ENCODE data around the gene PRR36. TPM values are rescaled to one million over a fixed set of nuclear protein-coding genes. Genes with fewer than 3 reads are reported as not detected.

The PRR36 gene
- total and polyA plus RNA-seq, 12 donors, result 0.01 to 0.07 (median 0.05) TPM; not detected in 9

GRCh38 chr19:7912697-7913564 lies 38.7 kb upstream of the PRR36 start:
- ATAC-seq, result no peak
- Histone ChIP-seq H3K36me3 (peaks cover 4 to 50% (median 33%) of the 10 kb centered on the region in 9 donors), H3K4me3 (no peak overlapping the region), H3K4me1 (peaks cover 4 to 35% (median 24%) of the 10 kb centered on the region in 9 donors), H3K27me3 (peaks cover 11 to 46% (median 35%) of the 10 kb centered on the region in 7 donors), H3K9me3 (no peaks in the 10 kb centered on the region), H3K27ac (no peak overlapping the region)
- WGBS, 2 donors, result 94 to 95% methylated on average over 39 of the region's 39 CpGs
- intact Hi-C loops (cut with DNase I), result no loop called here
- no peak for DNase-seq
- TF ChIP-seq CTCF (IDR thresholded peaks at IDR 0.05), result no peak

- no peaks in the 10 kb centered on the region for H3K9me3 ChIP-seq
- H3K27me3 ChIP-seq, result peaks cover 11 to 39% (median 28%) of the 10 kb centered on the region in 7 donors
- H3K4me1 ChIP-seq, result peaks cover under 1 to 35% (median 24%) of the 10 kb centered on the region in 9 donors
- DNase-seq, result no peak
- no peak overlapping the region for H3K4me3 ChIP-seq
- peaks cover 4 to 54% (median 33%) of the 10 kb centered on the region in 9 donors for H3K36me3 ChIP-seq
- no peak for TF ChIP-seq CTCF (IDR thresholded peaks at IDR 0.05)
- ATAC-seq, result no peak
- intact Hi-C loops (cut with DNase I), result no loop called here
- 88 to 90% methylated on average over 30 to 31 of the region's 31 CpGs for WGBS, 2 donors
- no peak overlapping the region for H3K27ac ChIP-seq
Measured at GRCh38 chr19:7912144-7912696, 38.0 kb upstream of the PRR36 start.

- H3K4me1 ChIP-seq, result peaks cover 0 to 37% (median 25%) of the 10 kb centered on the region in 9 donors
- intact Hi-C loops (cut with DNase I), result no loop called here
- TF ChIP-seq CTCF (IDR thresholded peaks at IDR 0.05), result no peak
- peaks cover 4 to 60% (median 33%) of the 10 kb centered on the region in 9 donors for H3K36me3 ChIP-seq
- no peak overlapping the region for H3K27ac ChIP-seq
- DNase-seq (no peak), ATAC-seq (no peak)
- H3K27me3 ChIP-seq, result peaks cover 9 to 33% (median 22%) of the 10 kb centered on the region in 7 donors
- H3K4me3 ChIP-seq, result no peak overlapping the region
- no peaks in the 10 kb centered on the region for H3K9me3 ChIP-seq
- WGBS, 2 donors, result 90 to 91% methylated on average over 18 of the region's 18 CpGs
Measured at GRCh38 chr19:7911508-7912143, 37.4 kb upstream of the PRR36 start.
